ELR (cell line): ENCODE results near the gene PLEKHG5.
"Not testable (repeated sequence)": the region's sequence is repeated elsewhere in the genome, so short reads cannot be mapped to it uniquely, and the experiment has no call there.

Experiments
- DNase-seq: peaks from one replicate; pipeline ENCODE4 v3.0.0-alpha.2; 2015; ENCODE audit warnings: low read depth

PLEKHG5 gene

DNA sequence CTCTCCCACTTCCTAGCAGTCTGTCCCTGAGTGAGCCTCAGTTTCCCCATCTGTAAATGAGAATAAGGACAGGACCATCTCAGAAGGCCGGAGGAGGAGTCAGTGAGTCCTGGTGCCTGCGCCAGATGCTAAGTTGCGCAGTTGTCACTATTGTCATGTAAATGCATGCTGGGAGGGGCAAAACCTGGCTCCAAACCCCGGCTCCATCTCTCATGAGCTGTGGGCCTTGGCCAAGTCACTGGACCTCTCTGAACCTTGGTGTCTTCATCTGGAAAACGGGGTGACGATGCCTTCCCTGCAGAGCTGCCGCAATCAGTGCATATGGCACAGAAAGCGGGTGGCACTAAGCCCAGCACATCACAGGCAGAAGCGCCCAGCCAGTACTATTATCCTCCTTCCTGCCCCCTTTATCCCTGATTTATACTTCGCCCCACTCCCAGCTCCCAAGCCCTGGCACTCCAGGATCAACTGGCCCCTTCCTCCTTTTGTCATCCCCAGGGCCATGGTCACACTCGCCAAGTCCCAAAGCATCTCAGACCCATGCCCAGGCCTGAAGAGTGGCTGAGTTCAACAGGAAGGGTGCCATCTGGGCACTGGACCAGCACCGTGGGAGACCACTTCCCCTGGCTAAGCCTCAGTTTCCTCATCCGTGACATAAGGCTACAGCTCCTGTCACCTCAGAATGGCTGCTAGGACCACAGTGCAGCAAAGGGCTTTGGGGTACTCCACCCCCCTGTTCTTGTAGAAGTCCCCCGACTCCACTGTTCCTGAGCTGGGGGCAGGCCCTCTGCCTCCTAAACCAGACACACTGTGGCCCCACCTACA, 4.3 kb upstream of the PLEKHG5 start:
- no peak for DNase-seq

DNA sequence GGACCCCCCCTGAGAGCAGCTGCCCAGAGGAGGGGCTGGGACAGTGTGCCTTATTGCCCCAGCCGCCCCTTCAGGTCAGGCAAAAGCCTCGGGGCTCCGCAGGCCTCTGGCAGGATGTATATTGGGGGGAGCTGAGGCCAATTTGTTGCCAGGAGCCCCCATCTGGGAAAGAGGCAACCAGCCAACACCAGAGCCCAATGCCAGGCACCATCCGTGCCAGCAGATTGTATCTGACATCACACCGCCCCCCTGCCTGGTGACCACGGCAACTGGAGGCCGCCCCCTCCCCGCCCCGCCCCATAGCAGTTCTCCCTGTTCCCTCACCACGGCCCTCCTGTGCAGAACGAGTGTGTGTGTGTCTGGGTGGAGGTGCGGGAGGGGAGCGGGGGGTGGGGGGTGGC, 3.6 kb upstream of the PLEKHG5 start:
- no peak for DNase-seq

DNA sequence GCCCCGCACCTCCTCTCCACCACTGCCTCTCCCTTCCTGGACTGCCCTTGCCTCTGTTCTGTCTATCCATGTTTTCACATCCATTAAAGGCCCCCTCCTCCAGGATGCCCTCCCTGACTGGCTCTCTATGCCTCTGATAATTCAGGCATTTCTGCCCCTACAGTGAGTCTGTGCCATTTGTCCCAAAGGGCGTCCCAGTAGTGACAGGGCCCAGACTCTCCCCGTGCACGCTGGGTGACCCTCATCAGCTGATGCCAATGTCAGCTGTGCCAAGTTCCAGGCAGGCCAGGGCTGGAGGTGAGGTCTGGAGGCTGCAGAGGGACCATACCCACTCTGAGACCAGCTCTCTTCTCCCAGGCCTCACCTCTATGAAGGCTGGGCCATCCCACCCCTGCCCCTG, 3.2 kb upstream of the PLEKHG5 start:
- DNase-seq: no peak

DNA sequence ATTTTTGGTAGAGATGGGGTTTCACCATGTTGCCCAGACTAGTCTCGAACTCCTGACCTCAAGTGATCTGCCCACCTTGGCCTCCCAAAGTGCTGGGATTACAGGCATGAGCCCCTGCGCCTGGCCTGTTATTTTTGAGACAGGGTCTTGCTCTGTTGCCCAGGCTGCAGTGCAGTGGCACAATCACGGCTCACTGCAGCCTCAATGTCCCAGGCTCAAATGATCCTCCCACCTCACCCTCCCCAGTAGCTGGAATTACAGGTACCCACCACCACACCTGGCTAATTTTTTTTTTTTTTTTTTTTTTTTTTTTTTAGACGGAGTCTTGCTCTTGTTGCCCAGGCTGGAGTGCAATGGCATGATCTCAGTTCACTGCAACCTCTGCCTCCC, 2.4 kb upstream of the PLEKHG5 start:
- not testable (repeated sequence) for DNase-seq

DNA sequence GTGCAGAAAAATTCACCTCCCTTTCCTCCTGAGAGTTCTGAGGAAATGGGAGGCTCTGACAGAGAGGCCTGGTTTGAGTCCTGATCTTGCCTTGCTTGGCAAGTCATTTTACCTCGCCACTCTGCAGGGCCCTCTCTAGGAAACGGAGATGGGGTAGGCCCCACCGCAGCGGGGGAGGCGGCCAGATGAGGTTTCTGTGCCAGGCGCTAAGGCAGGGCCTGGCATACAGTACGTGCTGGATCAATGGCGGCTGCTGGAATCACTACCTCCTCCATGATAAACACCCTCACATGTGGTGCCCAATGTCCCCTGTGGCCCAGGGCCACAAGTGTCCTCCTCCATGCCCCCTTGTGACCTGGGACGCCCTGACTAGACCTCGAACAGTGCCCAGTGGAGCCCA, 499 bp upstream of the PLEKHG5 start:
- DNase-seq: no peak

DNA sequence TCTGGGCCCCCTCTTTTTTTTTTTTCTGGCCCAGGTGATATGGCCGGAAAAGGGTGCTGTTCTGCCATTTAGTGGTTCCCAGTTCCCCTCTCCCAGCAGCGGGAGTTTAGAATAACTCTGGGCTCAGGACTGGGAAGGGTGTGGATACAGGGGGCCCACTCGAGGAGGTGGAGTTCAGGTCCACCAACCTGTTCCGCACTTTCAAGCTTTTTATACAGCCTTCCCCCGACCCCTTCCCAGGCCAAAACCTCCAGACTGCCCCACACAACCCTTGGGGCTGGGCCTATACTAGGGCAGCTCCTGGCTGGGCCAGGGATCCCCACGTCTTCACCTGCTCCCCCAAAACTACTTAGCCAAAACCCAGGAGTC, 402 bp downstream of the PLEKHG5 start:
- no peak for DNase-seq

DNA sequence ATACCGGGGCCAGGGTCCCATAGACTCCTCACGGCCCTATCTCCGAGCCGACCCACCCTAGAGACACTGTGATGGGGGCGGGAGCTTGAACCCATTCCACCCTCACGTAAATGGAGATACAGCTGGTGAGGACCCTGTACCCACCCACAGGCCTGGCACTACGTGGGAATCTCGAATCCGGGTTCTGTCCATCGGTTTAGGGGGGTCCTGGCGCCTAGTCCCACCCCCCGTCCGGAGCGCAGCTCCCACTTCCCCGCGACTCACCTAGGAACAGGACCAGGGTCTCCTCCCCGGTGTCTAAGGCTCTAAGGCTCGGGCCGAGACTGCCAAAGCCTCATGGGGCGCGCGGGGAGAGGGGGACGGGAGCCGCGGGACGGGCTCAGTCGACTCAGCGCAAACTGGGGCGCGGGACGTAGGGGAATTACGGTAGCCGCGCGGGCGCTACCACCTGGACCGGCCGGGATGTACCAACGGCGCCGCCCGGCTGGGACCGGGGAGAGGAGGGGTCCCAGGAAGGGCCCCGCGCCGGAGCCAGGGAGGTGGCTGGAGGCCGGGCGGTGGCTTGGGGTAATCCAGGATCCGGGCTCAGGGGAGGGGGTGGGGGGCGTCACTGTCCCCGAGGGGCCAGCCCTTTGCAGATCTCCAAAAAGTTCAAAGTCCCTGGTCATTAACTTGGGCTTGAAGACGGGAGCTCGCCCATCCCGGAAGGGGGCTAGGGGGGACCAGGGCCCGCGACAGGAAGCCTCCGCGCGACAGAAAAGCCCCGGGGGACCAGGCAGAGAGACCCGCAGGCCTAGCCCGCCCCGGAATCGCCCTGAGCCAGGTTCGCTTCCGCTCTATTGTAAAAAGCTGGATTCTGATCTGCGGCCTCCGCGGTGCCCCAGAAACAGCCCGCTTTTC, 1.0 kb downstream of the PLEKHG5 start:
- DNase-seq: peak; percentile 83

DNA sequence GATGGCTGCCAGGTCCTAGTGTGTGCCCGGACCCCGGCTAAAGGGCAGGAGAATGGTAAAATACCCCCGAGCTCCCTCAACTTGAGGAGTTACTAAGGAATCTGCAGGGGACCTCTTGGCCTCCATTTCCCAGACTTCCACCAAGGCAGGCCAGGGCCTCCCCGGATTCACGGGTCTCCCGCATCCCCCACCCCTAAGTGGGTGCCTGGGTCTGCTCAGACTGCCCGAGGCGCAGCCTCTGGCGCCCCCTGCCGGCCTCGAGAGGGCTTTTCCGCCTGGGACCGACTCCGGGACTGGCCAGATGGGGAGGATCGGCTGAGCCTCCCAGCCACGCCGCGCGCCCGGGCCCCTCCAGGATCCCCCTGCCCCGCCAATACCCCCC, 1.7 kb downstream of the PLEKHG5 start:
- peak; percentile 75 for DNase-seq

DNA sequence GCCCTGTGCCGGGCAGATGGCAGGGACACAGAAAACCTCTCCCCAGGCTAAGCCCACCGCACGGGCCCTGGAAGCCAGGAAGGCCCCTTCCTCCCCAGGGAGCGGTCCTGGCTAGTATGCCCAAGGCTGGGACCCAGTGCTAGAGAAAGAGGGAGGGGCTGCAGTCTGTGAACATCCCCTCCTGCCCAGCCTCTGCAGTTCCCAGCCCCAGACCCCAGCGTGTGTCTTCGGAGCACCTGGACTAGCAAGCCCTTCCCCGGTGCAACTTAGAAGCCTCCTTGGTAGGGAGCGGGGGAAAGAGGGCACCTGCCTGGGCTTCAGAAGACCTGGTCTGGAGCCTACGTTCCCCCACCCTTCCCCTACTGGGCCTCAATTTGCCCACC, 2.1 kb downstream of the PLEKHG5 start:
- no peak for DNase-seq

DNA sequence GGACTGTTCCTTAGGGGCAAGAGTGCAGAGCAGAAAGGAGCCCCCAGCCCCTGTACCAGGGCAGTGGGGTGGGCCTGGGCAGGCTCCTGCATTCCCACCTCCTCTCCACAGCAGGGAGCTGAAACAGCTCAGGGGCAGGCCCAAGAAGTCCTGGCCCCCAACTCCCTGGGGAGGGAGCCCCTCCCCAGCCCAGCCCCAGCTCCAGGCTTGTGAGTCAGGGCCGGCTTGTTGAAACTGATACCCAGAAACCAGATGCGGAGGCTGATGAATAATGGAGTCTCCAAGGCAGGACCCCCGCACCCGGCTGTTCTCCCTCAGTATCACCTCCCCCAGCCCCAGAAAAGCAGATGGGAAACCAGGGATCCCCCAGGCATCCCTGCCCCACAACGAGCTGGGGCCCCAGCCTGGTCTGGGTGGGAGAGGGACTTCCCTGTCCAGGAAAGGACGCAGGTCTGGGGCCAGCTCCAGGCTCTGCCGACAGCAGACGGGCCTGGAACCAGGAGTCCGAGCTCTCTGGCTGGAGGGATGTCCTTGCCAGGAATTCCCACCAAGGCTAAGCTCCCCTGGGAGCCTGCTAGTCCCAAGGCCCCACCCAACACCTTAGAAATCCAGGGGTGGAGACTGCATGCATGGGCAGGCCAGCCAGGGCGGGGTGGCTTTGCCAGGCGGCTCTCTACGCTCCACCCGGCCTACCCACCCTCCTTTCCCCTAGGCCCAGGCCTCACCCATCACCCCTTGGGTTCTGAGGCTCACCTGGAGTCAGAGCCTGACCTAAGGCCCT, 2.7 kb downstream of the PLEKHG5 start:
- no peak for DNase-seq

DNA sequence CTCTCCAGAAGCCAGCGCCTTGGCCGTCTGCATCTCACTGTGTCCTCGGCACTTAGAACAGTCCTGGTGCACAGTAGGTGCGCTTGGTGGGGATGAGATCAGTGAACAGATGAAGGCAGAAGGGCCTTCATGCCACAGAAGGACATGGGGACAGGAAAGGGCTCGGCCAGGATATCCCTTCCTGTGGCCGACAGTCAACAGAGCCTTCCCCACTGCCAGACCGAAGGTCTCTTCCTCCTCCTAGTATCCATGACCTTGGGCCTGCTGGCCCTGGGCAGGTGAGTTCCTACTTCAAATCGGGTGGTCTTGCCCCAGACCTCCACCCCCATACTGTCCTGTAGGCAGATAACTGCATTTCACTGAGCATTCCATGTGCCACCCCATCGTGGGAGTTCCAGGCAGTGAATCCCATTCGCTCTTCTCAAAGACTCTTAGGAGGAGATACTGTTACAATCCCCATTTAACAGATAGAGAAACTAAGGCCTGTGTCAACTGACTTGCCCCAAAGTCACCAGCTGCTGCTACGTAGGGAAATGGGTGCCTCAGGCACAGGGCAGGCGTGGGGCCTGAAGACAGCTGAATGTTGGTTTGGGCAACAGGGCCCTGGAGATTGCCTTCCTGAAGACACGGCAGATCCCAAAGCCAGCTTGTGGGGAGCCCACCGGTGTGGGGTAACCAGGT, 3.5 kb downstream of the PLEKHG5 start:
- DNase-seq: no peak

DNA sequence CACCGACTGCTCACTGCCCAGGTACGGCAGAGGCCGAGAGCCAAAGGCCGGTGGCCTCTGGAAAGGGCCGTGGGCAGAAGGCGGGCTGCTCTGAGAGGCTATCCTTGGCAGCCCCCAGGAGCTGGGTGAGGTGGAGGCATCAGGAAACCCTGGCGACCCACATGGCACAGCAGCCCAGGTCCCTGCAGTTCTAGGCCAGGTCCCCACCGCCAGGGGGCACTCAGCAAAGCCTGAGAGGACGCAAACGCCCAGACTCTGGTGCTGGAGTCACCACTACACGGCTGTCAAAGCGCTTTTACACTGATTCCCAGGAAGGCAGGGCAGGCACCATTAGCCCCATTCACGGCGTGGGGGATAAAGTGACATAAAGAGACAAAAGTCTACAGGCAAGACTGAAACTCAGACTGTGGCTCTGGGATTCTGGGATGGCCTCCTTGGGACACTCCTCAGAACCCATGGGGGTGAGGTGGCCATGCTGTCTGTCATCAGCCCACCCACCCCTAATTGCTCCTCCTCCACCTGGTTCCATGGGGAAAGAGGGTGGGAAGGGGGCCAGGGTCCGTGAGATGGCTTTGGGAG, 4.9 kb downstream of the PLEKHG5 start:
- peak; percentile 91 for DNase-seq

DNA sequence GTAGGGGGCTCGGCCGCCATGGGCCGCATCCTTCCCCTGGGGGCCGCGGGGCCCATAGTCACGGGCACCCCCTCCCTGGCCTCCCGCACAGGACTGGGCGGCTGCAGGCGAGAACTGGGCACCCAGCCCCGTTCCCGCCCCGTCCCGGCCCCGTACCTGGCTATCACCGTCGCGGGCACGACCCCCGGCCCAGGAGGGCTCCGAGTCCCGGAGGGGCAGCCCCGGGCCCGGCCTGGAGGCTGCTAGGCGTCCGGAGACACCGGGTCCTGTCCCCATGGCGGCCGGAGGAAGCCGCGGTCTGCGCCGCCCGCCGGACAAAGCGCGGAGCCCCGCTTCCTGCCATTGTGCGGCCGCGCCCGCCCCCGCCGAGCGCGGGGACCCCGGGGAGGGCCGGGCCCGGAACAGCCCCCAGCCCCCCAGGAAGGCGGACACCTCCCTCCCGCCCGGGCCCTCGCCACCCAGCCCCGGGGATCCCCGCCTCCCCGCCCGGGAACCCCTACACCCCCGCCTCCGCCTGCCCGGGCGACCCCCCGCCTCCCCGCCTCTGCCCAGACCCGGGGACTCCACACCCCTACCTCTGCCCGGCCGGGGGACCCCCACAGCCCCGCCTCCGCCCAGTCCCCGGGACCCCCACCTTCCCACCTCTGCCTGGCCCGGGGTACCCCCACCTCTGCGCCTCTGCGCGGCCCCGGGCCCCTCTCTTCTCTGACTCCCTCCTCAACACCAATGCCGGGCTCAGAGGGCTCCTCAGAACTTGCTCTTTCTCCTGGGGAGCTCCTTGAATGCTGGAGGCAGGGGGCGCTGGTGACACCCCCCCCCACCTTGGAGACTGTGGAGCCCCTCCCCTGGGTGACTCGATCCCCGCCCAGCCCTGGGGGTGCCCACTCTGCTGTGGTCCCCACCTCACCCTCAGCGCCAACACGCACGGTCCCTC, 6.0 kb downstream of the PLEKHG5 start:
- peak; percentile 44 for DNase-seq

DNA sequence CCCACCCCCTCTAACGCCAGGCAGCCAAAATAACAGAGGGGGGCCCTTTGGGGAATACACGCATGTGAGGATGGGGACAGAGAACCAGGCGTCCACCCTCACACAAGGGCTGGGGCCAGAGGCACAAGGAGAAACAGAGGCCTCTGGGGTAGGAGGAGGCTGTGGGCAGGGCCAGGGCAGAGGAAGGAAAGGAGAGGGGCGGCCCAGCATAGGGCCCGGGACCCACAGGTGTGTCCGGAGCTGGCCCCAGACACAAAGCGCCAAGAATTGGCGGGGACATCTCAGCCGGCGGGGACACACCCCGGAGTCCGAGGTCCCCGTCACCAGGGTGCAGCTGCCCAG, 6.7 kb downstream of the PLEKHG5 start:
- DNase-seq: no peak

DNA sequence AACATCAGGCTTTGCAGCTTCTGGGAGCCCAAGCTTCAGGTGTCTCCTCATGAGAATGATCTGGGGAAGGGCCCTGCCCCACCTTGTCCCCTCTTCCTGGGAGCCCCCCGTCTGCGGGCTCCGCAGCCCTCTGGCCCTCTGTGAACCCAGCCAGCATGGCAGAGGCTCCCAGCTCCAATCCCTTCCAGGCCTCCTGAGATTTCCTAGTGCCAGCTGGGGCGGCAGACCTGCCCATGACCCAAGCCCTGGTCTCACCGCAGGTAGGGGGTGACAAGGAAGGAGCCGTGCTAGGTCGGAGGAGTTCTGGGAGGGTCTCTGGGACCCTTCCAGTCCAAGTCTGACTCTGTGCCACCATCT, 7.7 kb downstream of the PLEKHG5 start:
- DNase-seq: no peak

DNA sequence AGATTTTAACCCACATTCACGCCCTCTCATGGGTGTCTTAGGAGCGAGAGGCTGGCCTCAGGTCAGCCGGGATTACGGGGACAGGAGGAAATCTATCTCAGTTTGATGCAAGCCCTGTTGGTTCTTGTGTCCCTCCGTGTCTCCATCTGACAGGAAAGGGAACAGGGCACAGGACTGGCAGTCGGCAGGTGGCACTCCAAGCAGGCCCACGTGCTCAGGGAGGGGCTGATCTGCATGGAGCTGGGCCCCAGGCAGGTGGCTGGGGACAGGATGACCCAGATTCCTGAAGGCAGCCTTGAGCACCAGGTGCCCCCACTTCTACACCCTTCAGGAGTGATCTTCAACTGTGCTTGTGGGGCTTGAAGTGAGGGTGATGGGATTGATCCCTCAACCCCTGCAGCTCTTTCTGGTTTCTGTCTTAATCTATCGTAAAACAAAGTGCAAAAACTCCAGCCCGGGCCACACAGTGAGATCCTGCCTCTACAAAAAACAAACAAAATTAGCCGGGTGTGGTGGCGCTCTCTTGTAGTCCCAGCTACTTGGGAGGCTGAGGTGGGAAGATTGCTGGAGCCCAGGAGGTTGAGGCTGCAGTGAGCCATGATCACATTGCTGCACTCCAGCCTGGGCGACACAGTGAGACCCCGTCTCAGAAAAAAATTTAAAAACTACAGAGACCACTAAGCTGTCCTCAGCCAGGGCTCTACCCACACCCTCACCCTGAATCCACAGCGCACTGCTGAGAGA, 8.3 kb downstream of the PLEKHG5 start:
- DNase-seq: no peak

DNA sequence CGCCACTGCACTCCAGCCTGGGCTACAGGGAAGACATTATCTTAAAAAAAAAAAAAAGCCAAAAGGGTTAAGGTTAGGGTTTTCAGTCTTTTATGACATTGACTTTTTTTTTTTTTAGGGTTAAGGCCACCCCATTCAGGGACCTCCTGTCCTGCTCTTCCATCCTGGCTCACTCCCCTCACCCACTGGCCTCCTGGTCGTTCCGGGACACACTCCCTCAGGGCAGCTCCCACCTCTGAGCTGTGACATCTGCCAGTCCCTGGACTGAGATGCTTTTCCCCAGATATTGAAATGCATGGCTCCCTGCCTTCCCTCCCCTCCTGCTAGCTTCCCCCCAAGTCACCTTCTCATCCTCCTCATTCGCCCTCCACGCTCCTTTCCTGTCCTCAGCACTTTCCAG, 9.6 kb downstream of the PLEKHG5 start:
- DNase-seq: no peak

DNA sequence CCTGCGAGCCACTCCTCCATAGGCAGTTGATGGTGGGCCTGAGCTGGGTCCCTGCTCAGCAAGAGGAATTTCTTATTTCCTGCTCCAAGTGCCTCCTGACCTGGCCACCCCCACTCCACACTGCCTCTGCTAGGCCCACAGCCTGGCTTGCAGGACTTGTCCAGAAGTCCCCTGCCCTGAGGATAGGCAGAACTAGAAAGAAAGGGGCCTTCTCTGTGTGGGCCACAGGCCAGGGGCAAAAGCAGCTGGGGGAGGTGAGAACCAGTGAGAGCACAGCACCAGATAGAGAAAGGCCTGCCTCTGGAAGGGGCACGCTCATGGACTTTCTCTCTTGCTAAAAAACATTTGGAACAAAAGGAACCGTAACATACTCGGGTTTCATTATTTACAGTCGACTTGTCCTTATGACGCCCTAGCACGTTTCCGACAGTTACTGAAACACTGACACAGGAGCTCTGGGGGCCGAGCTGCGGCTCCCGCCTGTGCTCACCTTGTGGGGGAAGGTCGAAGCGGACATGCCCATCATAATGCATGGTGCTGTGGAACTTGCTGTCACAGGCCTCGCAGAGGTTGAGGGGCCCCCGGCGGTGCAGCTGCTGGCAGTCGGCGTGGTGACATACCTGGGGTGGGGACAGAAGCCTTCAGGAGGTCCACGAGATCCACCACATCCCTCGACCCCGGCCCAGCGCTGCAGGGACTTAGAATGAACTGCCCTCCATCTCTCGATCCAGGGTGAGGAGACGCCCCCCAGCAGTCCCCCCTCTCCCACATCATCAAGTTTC, 14.2 kb downstream of the PLEKHG5 start:
- no peak for DNase-seq

DNA sequence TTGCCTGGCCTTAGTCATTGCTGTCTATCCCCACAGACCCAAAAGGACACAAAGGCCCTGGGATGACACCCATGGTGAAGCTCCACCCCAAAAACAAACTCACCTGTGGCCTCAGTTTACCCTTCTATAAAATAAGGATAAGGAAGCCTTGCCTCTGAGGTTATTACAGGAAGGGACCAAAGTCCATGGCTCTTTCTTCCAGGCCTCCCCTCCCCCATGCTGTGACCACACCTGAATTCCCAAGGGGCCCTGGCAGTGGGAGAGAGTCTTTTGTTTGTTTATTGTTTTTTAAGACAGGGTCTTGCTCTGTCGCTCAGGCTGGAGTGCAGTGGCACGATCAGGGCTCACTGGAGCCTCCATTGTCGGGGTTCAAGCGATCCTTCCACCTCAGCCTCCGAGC, 15.0 kb downstream of the PLEKHG5 start:
- no peak for DNase-seq
